Endothelial cell of umbilical vein (primary cell): ENCODE measurements around the gene FAM181A.

Experiments used
- MYC ChIP-seq: IDR thresholded peaks from one replicate; pipeline ENCODE4 v1.6.1; 2011; ENCODE audit warnings: mild to moderate bottlenecking, low read depth, low read length
- POLR2AphosphoS5 ChIP-seq: IDR thresholded peaks from 2 replicates; pipeline ENCODE4 v1.6.1; 2012; ENCODE audit warnings: low read depth, mild to moderate bottlenecking, control low read depth, low read length, moderate library complexity; ENCODE audit not compliant: insufficient read depth
- TF ChIP-seq, protein P1 (sequence below), 2 donors: IDR thresholded peaks; 1 replicate in 1 of 2; 2 replicates in 1 of 2; pipeline ENCODE4 v1.5.1; 2011; ENCODE audit warnings: low read length in 2 of 2, mild to moderate bottlenecking in 2 of 2, moderate library complexity in 2 of 2, control low read depth in 1 of 2, inconsistent platforms in 1 of 2, low read depth in 1 of 2; ENCODE audit not compliant: insufficient read depth in 1 of 2; ENCODE audit errors: extremely low read depth in 1 of 2

DNA sequence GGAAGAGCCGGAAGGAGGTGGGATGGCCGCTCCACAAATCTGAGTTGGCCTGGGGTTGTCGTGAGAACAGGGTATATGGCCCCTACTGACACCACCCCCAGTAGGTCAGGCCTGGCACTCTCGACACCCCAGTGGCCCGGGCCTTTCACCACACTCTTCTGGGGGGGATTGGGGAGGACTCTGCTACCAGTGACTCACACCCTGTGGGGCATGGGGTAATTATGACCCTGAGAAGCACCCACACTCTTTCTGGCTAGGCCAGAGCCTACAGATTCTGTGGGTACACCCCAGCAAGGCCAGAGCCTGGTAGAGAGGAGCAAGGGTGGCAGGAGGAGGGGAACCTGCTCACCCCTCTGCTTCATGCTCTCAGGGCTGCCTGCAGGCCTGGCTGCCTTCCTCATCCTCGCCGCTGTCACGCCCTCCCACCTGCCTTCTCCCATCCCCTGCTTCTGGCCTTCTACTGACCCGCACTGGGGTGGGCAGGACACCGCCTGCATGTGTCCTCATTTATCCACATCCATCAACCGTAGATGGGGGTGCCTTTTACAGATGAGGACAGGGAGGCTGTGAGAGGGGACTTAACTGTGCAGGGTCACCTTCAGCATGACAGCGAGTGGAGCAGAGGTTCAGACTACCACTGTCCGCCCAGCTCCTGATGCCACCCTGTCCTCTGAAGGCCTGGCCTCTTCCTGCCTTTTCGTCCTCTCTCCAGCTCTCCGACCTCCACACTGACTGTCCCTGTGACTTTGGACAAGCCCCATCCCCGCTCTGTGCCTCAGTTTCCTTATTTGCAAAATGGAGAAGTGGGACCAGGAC is 30.8 kb downstream of the FAM181A start:
- TF ChIP-seq MYC (no peak), POLR2AphosphoS5 (no peak)
- TF ChIP-seq, protein P1, sequence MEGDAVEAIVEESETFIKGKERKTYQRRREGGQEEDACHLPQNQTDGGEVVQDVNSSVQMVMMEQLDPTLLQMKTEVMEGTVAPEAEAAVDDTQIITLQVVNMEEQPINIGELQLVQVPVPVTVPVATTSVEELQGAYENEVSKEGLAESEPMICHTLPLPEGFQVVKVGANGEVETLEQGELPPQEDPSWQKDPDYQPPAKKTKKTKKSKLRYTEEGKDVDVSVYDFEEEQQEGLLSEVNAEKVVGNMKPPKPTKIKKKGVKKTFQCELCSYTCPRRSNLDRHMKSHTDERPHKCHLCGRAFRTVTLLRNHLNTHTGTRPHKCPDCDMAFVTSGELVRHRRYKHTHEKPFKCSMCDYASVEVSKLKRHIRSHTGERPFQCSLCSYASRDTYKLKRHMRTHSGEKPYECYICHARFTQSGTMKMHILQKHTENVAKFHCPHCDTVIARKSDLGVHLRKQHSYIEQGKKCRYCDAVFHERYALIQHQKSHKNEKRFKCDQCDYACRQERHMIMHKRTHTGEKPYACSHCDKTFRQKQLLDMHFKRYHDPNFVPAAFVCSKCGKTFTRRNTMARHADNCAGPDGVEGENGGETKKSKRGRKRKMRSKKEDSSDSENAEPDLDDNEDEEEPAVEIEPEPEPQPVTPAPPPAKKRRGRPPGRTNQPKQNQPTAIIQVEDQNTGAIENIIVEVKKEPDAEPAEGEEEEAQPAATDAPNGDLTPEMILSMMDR (IDR thresholded peaks at IDR 0.05; ENCODE audit: extremely low read depth in 1 of 2, insufficient read depth in 1 of 2, low read depth in 1 of 2, low read length in 2 of 2) = no peak
